ENCODE measurements around the gene AP3D1.

AP3D1 gene

GRCh38 chr19:2180881-2181632 is 29.7 kb upstream of the AP3D1 start:
- Histone ChIP-seq H3K27me3 (ENCODE audit: low read depth, low read length) (no peaks in the 10 kb centered on the region), H3K4me1 (ENCODE audit: low read length) (peaks cover 13% of the 10 kb centered on the region), H3K9ac (ENCODE audit: low read length) (no peak overlapping the region), H2AFZ (ENCODE audit: low read depth, low read length) (no peak overlapping the region), H3K9me3 (ENCODE audit: insufficient read depth, low read length) (no peaks in the 10 kb centered on the region), H3K4me3 (ENCODE audit: low read length) (no peak overlapping the region), H4K20me1 (ENCODE audit: insufficient read depth, low read length) (peaks cover 88% of the 10 kb centered on the region), H3K4me2 (ENCODE audit: low read length) (no peak overlapping the region), H3K36me3 (replicated peaks; ENCODE audit: low read depth, low read length) (peaks cover 32% of the 10 kb centered on the region), H3K27ac (ENCODE audit: low read length) (no peak overlapping the region), H3K79me2 (ENCODE audit: low read length) (peaks cover 88% of the 10 kb centered on the region)
- TF ChIP-seq EZH2phosphoT487 (IDR thresholded peaks at IDR 0.05; ENCODE audit: low read depth) (no peak), CTCF (IDR thresholded peaks at IDR 0.05; ENCODE audit: low read depth, low read length) (no peak)

- no peak overlapping the region for H3K9ac ChIP-seq (ENCODE audit: low read length)
- H3K36me3 ChIP-seq (replicated peaks; ENCODE audit: low read depth, low read length): peaks cover 25% of the 10 kb centered on the region
- no peak overlapping the region for H3K27ac ChIP-seq (ENCODE audit: low read length)
- peaks cover 13% of the 10 kb centered on the region for H3K4me1 ChIP-seq (ENCODE audit: low read length)
- TF ChIP-seq EZH2phosphoT487 (IDR thresholded peaks at IDR 0.05; ENCODE audit: low read depth) (no peak), CTCF (IDR thresholded peaks at IDR 0.05; ENCODE audit: low read depth, low read length) (no peak)
- no peak overlapping the region for H3K4me2 ChIP-seq (ENCODE audit: low read length)
- H2AFZ ChIP-seq (ENCODE audit: low read depth, low read length): no peak overlapping the region
- peaks cover 91% of the 10 kb centered on the region for H3K79me2 ChIP-seq (ENCODE audit: low read length)
- H3K9me3 ChIP-seq (ENCODE audit: insufficient read depth, low read length): no peaks in the 10 kb centered on the region
- H3K27me3 ChIP-seq (ENCODE audit: low read depth, low read length): no peaks in the 10 kb centered on the region
- peaks cover 90% of the 10 kb centered on the region for H4K20me1 ChIP-seq (ENCODE audit: insufficient read depth, low read length)
- no peak overlapping the region for H3K4me3 ChIP-seq (ENCODE audit: low read length)
These were observed 28.7 kb upstream of the AP3D1 start for GRCh38 chr19:2180114-2180513.

GRCh38 chr19:2179095-2179494 is 27.7 kb upstream of the AP3D1 start:
- no peak overlapping the region for H3K4me2 ChIP-seq (ENCODE audit: low read length)
- no peak overlapping the region for H3K27ac ChIP-seq (ENCODE audit: low read length)
- no peaks in the 10 kb centered on the region for H3K27me3 ChIP-seq (ENCODE audit: low read depth, low read length)
- H3K36me3 ChIP-seq (replicated peaks; ENCODE audit: low read depth, low read length): peaks cover 19% of the 10 kb centered on the region
- H4K20me1 ChIP-seq (ENCODE audit: insufficient read depth, low read length): peaks cover 87% of the 10 kb centered on the region
- no peak overlapping the region for H3K4me3 ChIP-seq (ENCODE audit: low read length)
- peaks cover 13% of the 10 kb centered on the region for H3K4me1 ChIP-seq (ENCODE audit: low read length)
- no peak overlapping the region for H2AFZ ChIP-seq (ENCODE audit: low read depth, low read length)
- TF ChIP-seq CTCF (IDR thresholded peaks at IDR 0.05; ENCODE audit: low read depth, low read length): no peak
- TF ChIP-seq EZH2phosphoT487 (IDR thresholded peaks at IDR 0.05; ENCODE audit: low read depth): no peak
- H3K9me3 ChIP-seq (ENCODE audit: insufficient read depth, low read length): no peaks in the 10 kb centered on the region
- H3K9ac ChIP-seq (ENCODE audit: low read length): no peak overlapping the region
- peaks cover 90% of the 10 kb centered on the region for H3K79me2 ChIP-seq (ENCODE audit: low read length)

- H3K9me3 ChIP-seq (ENCODE audit: insufficient read depth, low read length): no peaks in the 10 kb centered on the region
- peaks cover 27% of the 10 kb centered on the region for H3K36me3 ChIP-seq (replicated peaks; ENCODE audit: low read depth, low read length)
- no peak overlapping the region for H3K4me3 ChIP-seq (ENCODE audit: low read length)
- no peak overlapping the region for H2AFZ ChIP-seq (ENCODE audit: low read depth, low read length)
- H3K4me1 ChIP-seq (ENCODE audit: low read length): peaks cover 6% of the 10 kb centered on the region
- H3K27me3 ChIP-seq (ENCODE audit: low read depth, low read length): no peaks in the 10 kb centered on the region
- H3K9ac ChIP-seq (ENCODE audit: low read length): no peak overlapping the region
- H3K79me2 ChIP-seq (ENCODE audit: low read length): peaks cover 96% of the 10 kb centered on the region
- H3K4me2 ChIP-seq (ENCODE audit: low read length): no peak overlapping the region
- H3K27ac ChIP-seq (ENCODE audit: low read length): no peak overlapping the region
- H4K20me1 ChIP-seq (ENCODE audit: insufficient read depth, low read length): peaks cover 90% of the 10 kb centered on the region
- TF ChIP-seq CTCF (IDR thresholded peaks at IDR 0.05; ENCODE audit: low read depth, low read length) (no peak), EZH2phosphoT487 (IDR thresholded peaks at IDR 0.05; ENCODE audit: low read depth) (no peak)
These were observed 25.1 kb upstream of the AP3D1 start for GRCh38 chr19:2176337-2176994.

Measured in OCI-LY3 (cell line).